CD8-positive, alpha-beta memory T cell (primary cell): Measurements from ENCODE around the gene SFXN5. TPM values are rescaled to one million over a fixed set of nuclear protein-coding genes. Genes with fewer than 3 reads are reported as not detected.

Experiments
- CTCF ChIA-PET: fragments of 350-600 bp; sonication (Branson Sonifier 250); formaldehyde crosslinking; loops from one replicate; lab custom pipeline; 2021; ENCODE audit warnings: antibody characterized with exemption; lab: Charles Lee
- POLR2A ChIA-PET: fragments of 350-600 bp; sonication (Branson Sonifier 250); formaldehyde crosslinking; loops from one replicate; lab custom pipeline; 2021; ENCODE audit warnings: antibody characterized with exemption; lab: Charles Lee
- DNase-seq, 5 donors: peaks; one replicate each; pipeline versions ENCODE4 v3.0.0 to v3.0.0-alpha.2; 2020 to 2022; ENCODE audit warnings: mixed read lengths in 1 of 5
- H3K27ac ChIP-seq: one replicate; pipeline ENCODE4 v1.7.0; 2013; ENCODE audit warnings: low read depth, mild to moderate bottlenecking, low read length, moderate library complexity
- H3K27me3 ChIP-seq: 2 replicates; pipeline ENCODE4 v1.7.0; 2013; ENCODE audit warnings: low read length, mild to moderate bottlenecking; ENCODE audit not compliant: insufficient read depth, poor library complexity, severe bottlenecking
- H3K36me3 ChIP-seq: 2 replicates; pipeline ENCODE4 v1.7.0; 2013; ENCODE audit warnings: mild to moderate bottlenecking, low read length, moderate library complexity; ENCODE audit not compliant: insufficient read depth
- H3K4me1 ChIP-seq: 2 replicates; pipeline ENCODE4 v1.7.0; 2013; ENCODE audit warnings: mild to moderate bottlenecking, low read length, moderate library complexity; ENCODE audit not compliant: insufficient read depth
- H3K4me3 ChIP-seq: 2 replicates; pipeline ENCODE4 v1.7.0; 2013; ENCODE audit warnings: mild to moderate bottlenecking, low read length
- H3K9me3 ChIP-seq: 2 replicates; pipeline ENCODE4 v1.7.0; 2013; ENCODE audit warnings: mild to moderate bottlenecking, low read length
- H3K27ac Mint-ChIP-seq, 8 donors: one replicate each; pipeline ENCODE4 v1.8.0; 2020 to 2021; ENCODE audit warnings: mixed read lengths in 8 of 8, mild to moderate bottlenecking in 6 of 8, inconsistent platforms in 3 of 8, moderate library complexity in 3 of 8
- H3K27me3 Mint-ChIP-seq, 2 donors: one replicate each; pipeline ENCODE4 v1.8.0; 2020 to 2021; ENCODE audit warnings: mixed read lengths in 2 of 2, mild to moderate bottlenecking in 1 of 2, moderate library complexity in 1 of 2
- H3K36me3 Mint-ChIP-seq, 3 donors: one replicate each; pipeline ENCODE4 v1.8.0; 2020 to 2021; ENCODE audit warnings: mixed read lengths in 3 of 3, inconsistent platforms in 1 of 3, mild to moderate bottlenecking in 1 of 3
- H3K4me1 Mint-ChIP-seq, 3 donors: one replicate each; pipeline ENCODE4 v1.8.0; 2020 to 2021; ENCODE audit warnings: mixed read lengths in 3 of 3, inconsistent platforms in 1 of 3, mild to moderate bottlenecking in 1 of 3
- H3K4me3 Mint-ChIP-seq, 7 donors: one replicate each; pipeline ENCODE4 v1.8.0; 2020 to 2021; ENCODE audit warnings: mixed read lengths in 7 of 7, mild to moderate bottlenecking in 6 of 7, moderate library complexity in 4 of 7, inconsistent platforms in 2 of 7
- H3K9me3 Mint-ChIP-seq, 5 donors: one replicate each; pipeline ENCODE4 v1.8.0; 2020 to 2022; ENCODE audit warnings: mixed read lengths in 5 of 5, mild to moderate bottlenecking in 3 of 5, moderate library complexity in 2 of 5, inconsistent platforms in 1 of 5
- polyA plus RNA-seq: library from polyadenylated mRNA; unstranded; fragments of 300-500 nt; fragmentation: Illumina TruSeq; gene quantifications from one replicate; pipeline ENCODE4 v1.2.3, GENCODE V29; 2021
- total RNA-seq, 2 experiments: library from RNA; stranded (reverse); gene quantifications; one replicate each; pipeline ENCODE4 v1.2.3, GENCODE V29; 2021

Gene SFXN5
- total and polyA plus RNA-seq, 3 experiments from 2014 or later = 1.8 to 19.1 (median 16.8) TPM

DNA sequence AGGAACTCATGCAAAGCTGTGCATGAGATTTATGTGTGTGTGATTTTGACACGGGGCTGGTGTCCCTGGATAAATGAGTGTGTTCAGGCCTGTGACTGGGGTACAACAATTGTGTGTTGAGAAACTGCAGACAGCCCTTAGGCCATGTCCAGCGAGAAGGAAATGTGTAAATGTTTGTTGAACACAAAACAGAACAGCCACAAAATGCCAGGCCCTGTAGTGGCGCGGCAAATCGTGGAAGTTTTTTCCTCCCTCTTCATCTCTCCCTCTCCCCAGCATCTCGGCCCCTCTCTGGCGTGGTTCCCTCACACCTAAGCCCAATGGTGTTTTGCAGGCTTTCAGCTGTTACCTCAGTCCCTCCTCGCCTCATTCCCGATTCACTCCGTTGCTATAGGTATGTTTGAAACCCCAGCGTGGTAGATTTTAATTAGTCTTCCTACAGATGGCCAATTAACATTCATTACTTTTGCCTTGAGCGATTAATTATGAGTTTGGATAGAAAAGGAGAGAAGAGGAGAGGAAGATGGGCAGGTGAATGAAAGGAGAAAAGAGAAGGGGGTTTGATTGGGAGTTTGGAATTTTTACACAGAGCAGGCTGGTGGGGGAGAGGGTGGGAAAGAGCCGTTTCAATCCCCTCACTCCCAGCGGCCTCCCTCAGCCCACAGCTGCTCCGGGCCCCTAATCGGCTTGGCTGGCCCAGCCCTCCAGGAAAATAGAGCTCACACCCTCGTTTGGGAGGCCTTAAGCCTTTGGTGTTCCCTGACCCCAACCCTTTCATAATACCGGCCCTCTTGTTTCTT lies 173.5 kb downstream of the SFXN5 start:
- Histone ChIP-seq H3K4me1 (no peaks in the 10 kb centered on the region), H3K27ac (no peak overlapping the region), H3K27me3 (peaks cover 4% of the 10 kb centered on the region), H3K36me3 (no peaks in the 10 kb centered on the region), H3K4me3 (no peak overlapping the region), H3K9me3 (no peaks in the 10 kb centered on the region)
- Mint-ChIP-seq H3K4me1 (peaks cover 0 to 7% (median 4%) of the 10 kb centered on the region in 3 donors), H3K27ac (no peak overlapping the region), H3K4me3 (no peak overlapping the region), H3K27me3 (peaks cover 44 to 82% of the 10 kb centered on the region in 2 donors), H3K9me3 (no peaks in the 10 kb centered on the region), H3K36me3 (no peaks in the 10 kb centered on the region)
- ChIA-PET POLR2A (no interaction called here), CTCF (interaction anchor here (0.9 to 3.4 kb wide), 3 partner anchors 11 to 76 kb away, joined by 3 to 13 read pairs (median 4); partner anchors contain the start of gene SPR)
- no peak for DNase-seq

DNA sequence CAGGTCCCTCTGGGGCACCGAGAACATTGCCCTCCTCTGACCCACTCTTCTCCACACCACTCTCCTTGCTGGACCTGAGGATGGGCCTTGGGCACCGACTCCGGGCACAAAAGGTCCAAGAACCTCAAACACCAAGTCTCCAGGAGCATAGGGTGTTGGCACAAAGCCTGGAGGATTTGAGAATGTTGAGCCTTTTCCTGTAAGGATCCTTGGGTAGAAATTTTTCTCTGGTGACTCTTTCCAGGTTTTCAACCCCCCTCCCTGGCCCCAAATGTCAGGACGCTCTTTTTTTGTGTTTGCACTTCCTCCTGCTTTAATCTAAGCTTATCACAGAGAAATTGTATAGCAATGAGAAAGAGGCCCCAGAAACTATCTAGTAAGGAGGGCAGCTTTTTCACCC lies 175.1 kb downstream of the SFXN5 start:
- no peak overlapping the region for H3K4me3 ChIP-seq
- CTCF ChIA-PET = interaction anchor here (3.4 kb wide), 1 partner anchor 9 kb away, joined by 13 read pairs; the partner anchor contains the start of gene SPR
- H3K27me3 Mint-ChIP-seq = peaks cover 41 to 74% of the 10 kb centered on the region in 2 donors
- H3K27ac ChIP-seq = no peak overlapping the region
- H3K4me3 Mint-ChIP-seq = no peak overlapping the region
- no peaks in the 10 kb centered on the region for H3K9me3 Mint-ChIP-seq
- POLR2A ChIA-PET = no interaction called here
- H3K27me3 ChIP-seq = peaks cover 6% of the 10 kb centered on the region
- no peaks in the 10 kb centered on the region for H3K4me1 ChIP-seq
- no peaks in the 10 kb centered on the region for H3K36me3 ChIP-seq
- H3K27ac Mint-ChIP-seq = no peak overlapping the region
- no peaks in the 10 kb centered on the region for H3K9me3 ChIP-seq
- H3K36me3 Mint-ChIP-seq = no peaks in the 10 kb centered on the region
- H3K4me1 Mint-ChIP-seq = peaks cover 0 to 7% (median 4%) of the 10 kb centered on the region in 3 donors
- no peak for DNase-seq

DNA sequence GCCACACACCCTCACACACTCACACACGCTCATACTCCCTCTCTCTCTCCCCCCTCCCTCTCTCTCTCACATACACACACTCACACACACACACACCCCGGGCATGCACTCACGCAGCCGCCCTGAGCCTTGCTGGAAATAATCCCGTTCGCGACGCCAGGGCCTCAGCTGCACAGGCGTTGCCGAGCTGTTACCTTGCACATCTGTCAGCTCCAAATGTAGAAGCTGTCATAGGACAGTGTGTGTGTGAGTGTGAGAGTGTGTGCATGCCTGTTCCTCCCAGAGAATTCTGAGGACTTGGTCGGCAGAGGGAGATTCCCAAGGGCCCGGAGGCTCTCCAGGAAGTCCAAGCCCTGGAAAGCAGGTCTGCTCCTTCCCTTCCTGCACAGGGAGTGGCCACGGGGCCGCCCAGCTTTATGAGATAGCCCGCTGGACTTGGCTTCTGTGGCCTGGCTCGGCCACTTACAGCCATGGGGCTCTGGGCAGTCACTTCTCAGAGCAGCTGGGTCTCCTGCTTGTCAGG lies 175.7 kb downstream of the SFXN5 start:
- no peak overlapping the region for H3K4me3 ChIP-seq
- no peak overlapping the region for H3K4me3 Mint-ChIP-seq
- no peaks in the 10 kb centered on the region for H3K9me3 Mint-ChIP-seq
- no peaks in the 10 kb centered on the region for H3K9me3 ChIP-seq
- H3K27ac ChIP-seq = no peak overlapping the region
- peaks cover 0 to 7% (median 4%) of the 10 kb centered on the region in 3 donors for H3K4me1 Mint-ChIP-seq
- H3K36me3 ChIP-seq = no peaks in the 10 kb centered on the region
- H3K4me1 ChIP-seq = no peaks in the 10 kb centered on the region
- peaks cover 36 to 72% of the 10 kb centered on the region in 2 donors for H3K27me3 Mint-ChIP-seq
- H3K27ac Mint-ChIP-seq = peak overlapping the region in 2 of 8 donors; percentile 21 to 54
- peaks cover 10% of the 10 kb centered on the region for H3K27me3 ChIP-seq
- POLR2A ChIA-PET = no interaction called here
- peaks cover 0 to 2% (median 0%) of the 10 kb centered on the region in 3 donors for H3K36me3 Mint-ChIP-seq
- CTCF ChIA-PET = interaction anchor here (1.6 to 3.4 kb wide), 2 partner anchors 9 to 11 kb away, joined by 4 to 13 read pairs; partner anchors contain the start of gene SPR
- no peak for DNase-seq

DNA sequence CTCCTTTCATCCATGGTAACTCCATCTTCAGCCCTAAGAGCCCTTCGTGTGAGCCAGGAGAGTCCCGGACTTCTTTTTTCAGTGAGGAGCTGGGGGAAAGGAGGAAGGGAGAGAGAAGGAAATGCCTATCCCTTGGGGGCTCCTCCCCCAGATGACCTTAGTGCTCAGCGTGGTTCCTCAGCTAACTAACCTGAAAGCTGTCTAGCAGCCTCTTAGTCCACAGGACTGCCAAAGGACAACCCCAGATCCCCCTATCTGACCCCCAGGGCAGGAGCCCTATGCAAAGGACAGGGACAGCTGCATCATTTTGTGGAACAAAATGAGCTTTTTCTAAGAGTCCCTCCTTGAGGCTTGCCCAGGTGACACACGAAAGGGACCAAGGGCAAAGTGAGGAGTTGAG lies 176.4 kb downstream of the SFXN5 start:
- peaks cover 0 to 7% (median 4%) of the 10 kb centered on the region in 3 donors for H3K4me1 Mint-ChIP-seq
- DNase-seq = no peak
- POLR2A ChIA-PET = no interaction called here
- no peaks in the 10 kb centered on the region for H3K4me1 ChIP-seq
- no peaks in the 10 kb centered on the region for H3K9me3 ChIP-seq
- H3K9me3 Mint-ChIP-seq = no peaks in the 10 kb centered on the region
- H3K36me3 ChIP-seq = no peaks in the 10 kb centered on the region
- peaks cover 10% of the 10 kb centered on the region for H3K27me3 ChIP-seq
- H3K27ac ChIP-seq = no peak overlapping the region
- CTCF ChIA-PET = interaction anchor here (1.6 to 5.7 kb wide), 2 partner anchors 11 to 282 kb away, joined by 4 to 29 read pairs; no protein-coding TSS in a partner anchor
- peaks cover 0 to 4% (median 0%) of the 10 kb centered on the region in 3 donors for H3K36me3 Mint-ChIP-seq
- no peak overlapping the region for H3K4me3 ChIP-seq
- H3K27me3 Mint-ChIP-seq = peaks cover 31 to 69% of the 10 kb centered on the region in 2 donors
- H3K27ac Mint-ChIP-seq = peak overlapping the region in 1 of 8 donors; percentile 21
- no peak overlapping the region for H3K4me3 Mint-ChIP-seq

DNA sequence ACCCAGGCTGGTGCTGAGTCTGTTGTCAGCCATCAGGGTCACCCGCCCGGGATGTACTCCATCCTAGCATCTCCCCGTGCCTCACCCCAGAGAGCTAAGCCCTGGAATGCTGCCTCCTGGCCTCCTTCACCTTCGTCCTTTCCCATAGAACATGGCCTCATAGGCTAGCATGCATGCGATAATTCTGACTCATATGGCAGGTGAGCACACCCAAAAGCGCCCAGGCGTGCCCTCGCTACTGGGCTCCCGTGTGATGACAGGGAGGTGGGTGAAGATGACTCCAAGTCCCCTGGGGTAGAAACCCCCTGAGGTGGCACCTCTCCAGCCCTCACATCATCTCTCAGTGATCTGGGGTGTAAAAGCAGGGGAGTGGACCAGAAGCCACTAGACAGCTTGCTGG lies 177.0 kb downstream of the SFXN5 start:
- peaks cover 0 to 7% (median 4%) of the 10 kb centered on the region in 3 donors for H3K4me1 Mint-ChIP-seq
- no peak overlapping the region for H3K4me3 Mint-ChIP-seq
- H3K4me3 ChIP-seq = no peak overlapping the region
- H3K36me3 ChIP-seq = no peaks in the 10 kb centered on the region
- no peak overlapping the region for H3K27ac ChIP-seq
- no peak overlapping the region for H3K27ac Mint-ChIP-seq
- no peaks in the 10 kb centered on the region for H3K9me3 Mint-ChIP-seq
- CTCF ChIA-PET = interaction anchor here (1.4 to 5.7 kb wide), 4 partner anchors 11 to 283 kb away, joined by 3 to 29 read pairs (median 12); no protein-coding TSS in a partner anchor
- POLR2A ChIA-PET = no interaction called here
- peaks cover 27 to 72% of the 10 kb centered on the region in 2 donors for H3K27me3 Mint-ChIP-seq
- H3K4me1 ChIP-seq = no peaks in the 10 kb centered on the region
- peaks cover 10% of the 10 kb centered on the region for H3K27me3 ChIP-seq
- no peak for DNase-seq
- H3K36me3 Mint-ChIP-seq = peaks cover 0 to 4% (median 0%) of the 10 kb centered on the region in 3 donors
- H3K9me3 ChIP-seq = no peaks in the 10 kb centered on the region

DNA sequence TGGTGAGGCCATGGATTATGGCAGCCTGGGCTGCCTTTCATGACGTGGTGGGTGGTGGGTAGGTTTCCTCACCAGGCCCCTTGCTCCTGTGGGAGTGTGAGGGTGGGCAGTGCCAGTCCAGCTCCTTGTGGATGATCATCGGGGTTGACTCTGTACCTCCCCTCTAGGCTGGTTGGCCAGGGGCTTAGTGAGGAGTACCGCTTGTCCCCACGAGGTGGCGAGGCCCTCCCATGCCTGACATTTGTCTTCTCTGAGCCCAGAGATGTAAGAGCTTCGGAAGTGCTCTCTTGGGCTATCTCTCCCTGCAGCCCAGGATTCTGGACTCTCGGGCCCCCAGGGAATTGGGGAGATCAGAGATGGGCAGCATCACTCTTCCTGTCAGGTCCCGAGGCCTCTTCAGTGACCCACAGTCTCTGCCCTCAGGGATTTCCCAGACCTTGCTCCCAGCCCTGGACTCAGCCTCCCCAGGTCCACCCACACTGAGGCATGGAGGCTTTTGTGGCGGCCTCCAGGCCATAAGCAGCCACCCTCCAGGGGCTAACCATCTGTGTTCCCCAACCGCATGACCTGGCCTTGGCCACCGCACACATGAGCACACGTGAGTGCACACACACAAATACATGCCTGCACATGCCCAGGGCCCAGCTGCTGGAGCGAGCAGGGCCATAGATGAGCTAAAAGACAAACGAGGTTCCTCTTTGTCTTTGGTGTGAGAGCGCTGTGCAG lies 177.8 kb downstream of the SFXN5 start:
- peak in 1 of 5 donors; percentile 11 for DNase-seq
- ChIA-PET CTCF (interaction anchor here (0.8 to 5.7 kb wide), 8 partner anchors 11 to 283 kb away, joined by 3 to 29 read pairs (median 4); partner anchors contain the start of gene EMX1), POLR2A (no interaction called here)
- peaks cover 0 to 4% (median 0%) of the 10 kb centered on the region in 3 donors for H3K36me3 Mint-ChIP-seq
- Histone ChIP-seq H3K27me3 (peaks cover 10% of the 10 kb centered on the region), H3K4me3 (no peak overlapping the region), H3K9me3 (no peaks in the 10 kb centered on the region), H3K27ac (no peak overlapping the region), H3K36me3 (no peaks in the 10 kb centered on the region), H3K4me1 (no peaks in the 10 kb centered on the region)
- H3K9me3 Mint-ChIP-seq = no peaks in the 10 kb centered on the region
- no peak overlapping the region for H3K4me3 Mint-ChIP-seq
- peak overlapping the region in 1 of 8 donors; percentile 6 for H3K27ac Mint-ChIP-seq
- H3K27me3 Mint-ChIP-seq = peaks cover 29 to 71% of the 10 kb centered on the region in 2 donors
- peaks cover 0 to 7% (median 4%) of the 10 kb centered on the region in 3 donors for H3K4me1 Mint-ChIP-seq

DNA sequence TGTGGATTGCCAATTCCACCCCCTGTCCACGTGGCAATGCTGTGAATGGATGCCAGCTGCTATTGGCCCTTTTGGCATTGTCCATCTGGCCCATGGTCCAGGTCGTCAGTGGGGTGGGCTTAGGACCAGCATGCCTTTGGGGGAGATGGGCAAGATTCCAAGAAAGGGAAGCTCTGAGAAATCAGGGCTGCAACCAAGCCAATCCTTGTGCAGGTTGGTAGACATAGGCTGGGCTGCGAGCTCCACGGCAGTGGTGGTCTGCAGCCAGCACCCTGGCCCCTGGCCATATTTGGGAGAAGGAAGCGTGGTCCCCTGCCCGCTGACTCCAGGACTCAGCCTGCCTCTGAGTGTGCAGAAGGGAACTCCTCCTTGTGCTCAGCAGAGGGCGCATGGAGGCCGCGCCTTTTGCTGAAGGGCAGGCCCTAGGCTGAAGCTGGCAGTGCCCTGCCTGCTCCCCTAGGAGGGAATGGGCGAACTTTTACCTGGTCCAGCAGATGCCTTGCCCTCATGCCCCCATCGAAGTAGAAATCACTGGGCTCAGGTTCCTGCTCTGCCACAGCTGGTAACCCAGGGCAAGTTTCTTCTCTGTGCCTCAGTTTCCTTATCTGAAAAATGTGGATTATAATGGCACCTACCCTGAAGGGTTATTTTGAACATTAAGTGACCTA lies 178.9 kb downstream of the SFXN5 start:
- H3K27ac Mint-ChIP-seq = no peak overlapping the region
- ChIA-PET POLR2A (no interaction called here), CTCF (interaction anchor here (0.8 to 5.7 kb wide), 13 partner anchors 10 to 320 kb away, joined by 3 to 29 read pairs (median 4); partner anchors contain the start of gene EMX1)

More for the DNA sequence above, 178.9 kb downstream of the SFXN5 start:
- no peaks in the 10 kb centered on the region for H3K9me3 Mint-ChIP-seq
- H3K27me3 Mint-ChIP-seq = peaks cover 24 to 66% of the 10 kb centered on the region in 2 donors
- H3K4me1 ChIP-seq = peaks cover 8% of the 10 kb centered on the region
- peaks cover 20% of the 10 kb centered on the region for H3K27me3 ChIP-seq
- no peak overlapping the region for H3K4me3 Mint-ChIP-seq
- H3K9me3 ChIP-seq = no peaks in the 10 kb centered on the region
- no peak overlapping the region for H3K27ac ChIP-seq
- H3K36me3 Mint-ChIP-seq = peaks cover 0 to 4% (median 0%) of the 10 kb centered on the region in 3 donors
- H3K4me3 ChIP-seq = no peak overlapping the region
- H3K36me3 ChIP-seq = no peaks in the 10 kb centered on the region
- peak; percentile 29 to 66 (median 34) for DNase-seq
- peaks cover 4 to 13% (median 4%) of the 10 kb centered on the region in 3 donors for H3K4me1 Mint-ChIP-seq
